Transverse colon (tissue), 4 donors: ENCODE data around the gene IL1RAPL1. TPM values are rescaled to one million over a fixed set of nuclear protein-coding genes. Genes with fewer than 3 reads are reported as not detected.

Experiments used
- DNase-seq: peaks from one replicate; pipeline ENCODE4 v3.0.0-alpha.2; 2019
- H3K27ac ChIP-seq, 4 donors: fragments of 200-600 bp; sonication (generic); 2 replicates each; pipeline ENCODE4 v1.5.1; 2016 to 2018; ENCODE audit warnings: inconsistent platforms in 4 of 4
- H3K27me3 ChIP-seq: fragments of 200-600 bp; sonication (generic); 2 replicates; pipeline ENCODE4 v1.5.1; 2017; ENCODE audit warnings: inconsistent platforms
- H3K36me3 ChIP-seq, 4 donors: fragments of 200-600 bp; sonication (generic); 2 replicates each; pipeline ENCODE4 v1.5.1; 2017 to 2019; ENCODE audit warnings: inconsistent platforms in 4 of 4
- H3K4me1 ChIP-seq, 4 donors: fragments of 200-600 bp; sonication (generic); 2 replicates each; pipeline ENCODE4 v1.5.1; 2017 to 2020; ENCODE audit warnings: inconsistent platforms in 4 of 4
- H3K4me3 ChIP-seq, 4 donors: fragments of 200-600 bp; sonication (generic); 1 replicate in 1 of 4; 2 replicates in 3 of 4; pipeline versions ENCODE4 v1.5.1 to v1.6.1; 2017 to 2019; ENCODE audit warnings: inconsistent platforms in 4 of 4
- H3K9me3 ChIP-seq, 2 donors: fragments of 200-600 bp; sonication (generic); 2 replicates each; pipeline ENCODE4 v1.5.1; 2017 to 2019; ENCODE audit warnings: inconsistent platforms in 2 of 2
- EP300 ChIP-seq: sonication (generic); formaldehyde crosslinking; IDR thresholded peaks from one replicate; pipeline ENCODE4 v1.6.1; 2017; ENCODE audit warnings: antibody characterized with exemption, low read depth
- POLR2A ChIP-seq: fragments of 450-650 bp; IDR thresholded peaks from one replicate; pipeline ENCODE4 v1.6.1; 2016; ENCODE audit warnings: antibody characterized with exemption, mild to moderate bottlenecking, moderate library complexity
- POLR2AphosphoS5 ChIP-seq, 3 donors: sonication (generic); formaldehyde crosslinking; IDR thresholded peaks; one replicate each; pipeline ENCODE4 v1.6.1; 2016; ENCODE audit warnings: antibody characterized with exemption in 3 of 3
- whole genome bisulfite sequencing, 2 donors: methylation state at CpG; one replicate each; pipeline ENCODE4 v1.1.5; 2018; ENCODE audit warnings: low coverage in 1 of 2; 5-methylcytosine and 5-hydroxymethylcytosine counted together
- in situ Hi-C, 4 donors: fragments of 200-750 bp; cut with MboI; loops; one replicate each; pipeline versions ENCODE4 v1.15.0 to v1.15.1; 2017; ENCODE audit warnings: low sequenced_read_pairs in 3 of 4, low pct_ligation_motif_present in 1 of 4, low pct_unique_long_range_greater_than_20kb in 1 of 4
- intact Hi-C: fragments of 100-400 bp; cut with DNase I; formaldehyde crosslinking; loops from one replicate; pipeline ENCODE4 v1.15.1; 2023; ENCODE audit warnings: low total_unique reads
- total RNA-seq, 4 donors: library from RNA; depleted of rRNA; stranded (reverse); fragments of >200 nt; gene quantifications; one replicate each; pipeline ENCODE4 v1.1.0, GENCODE V29; 2016
- TF ChIP-seq, protein P1 (sequence below), 5 experiments: fragments of 200-600 bp in 3 of 5; fragments of 450-650 bp in 2 of 5; sonication (generic) in 3 of 5; IDR thresholded peaks; 1 replicate in 2 of 5; 2 replicates in 3 of 5; pipeline ENCODE4 v1.5.1; 2016 to 2017; ENCODE audit warnings: antibody characterized with exemption in 5 of 5, inconsistent platforms in 3 of 5, mild to moderate bottlenecking in 2 of 5, moderate library complexity in 1 of 5

The IL1RAPL1 gene
- total RNA-seq = under 1 TPM in 3 of 4 donors, not detected in 1; 0.14 to 0.32 (median 0.20) TPM

DNA sequence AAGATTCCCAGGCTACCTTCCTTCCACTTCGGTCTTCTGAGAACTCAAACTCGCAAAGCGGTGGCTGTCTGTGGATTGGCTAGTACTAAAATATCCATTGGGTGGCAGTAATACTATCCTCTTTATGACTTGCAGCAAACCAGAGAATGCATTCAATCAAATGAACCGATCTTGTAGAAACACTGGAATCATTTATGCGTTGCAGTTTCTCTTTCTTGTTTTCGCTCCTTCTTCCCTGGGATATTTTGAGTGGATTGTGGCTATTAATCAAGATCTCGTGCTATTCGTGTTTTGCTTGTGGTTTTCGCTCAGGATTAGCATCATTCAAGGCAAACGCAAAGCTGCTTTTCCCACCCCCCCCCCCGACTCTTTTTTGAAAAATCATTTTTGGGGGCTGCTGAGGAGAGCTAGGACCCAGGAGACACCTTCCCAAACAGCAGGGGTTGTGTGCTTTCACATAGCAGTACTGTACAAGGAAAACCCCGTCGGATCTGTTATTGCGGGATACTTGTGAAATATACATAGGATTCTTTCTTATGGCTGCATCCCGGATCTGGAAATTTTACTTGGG is at the start of gene IL1RAPL1:
TSS of gene IL1RAPL1 (plus strand) at position 466 of the 571 bp plus-strand sequence.
- H3K4me1 ChIP-seq = no peaks in the 10 kb centered on the region
- no peaks in the 10 kb centered on the region for H3K36me3 ChIP-seq
- H3K4me3 ChIP-seq = peak within 1 kb of the TSS in 3 of 4 donors; percentile 1 to 36 (median 16)
- no peak for DNase-seq
- in situ Hi-C loops (no loop called here), intact Hi-C loops (no loop called here)
- 0 to 28% methylated on average over 1 to 15 of the region's 15 CpGs for WGBS, 2 donors
- no peak for TF ChIP-seq POLR2A
- no peak for TF ChIP-seq POLR2AphosphoS5 (IDR thresholded peaks at IDR 0.05)
- peak within 1 kb of the TSS; percentile 26 to 55 (median 40) for H3K27ac ChIP-seq
- H3K9me3 ChIP-seq = no peaks in the 10 kb centered on the region
- H3K27me3 ChIP-seq = no peaks in the 10 kb centered on the region

DNA sequence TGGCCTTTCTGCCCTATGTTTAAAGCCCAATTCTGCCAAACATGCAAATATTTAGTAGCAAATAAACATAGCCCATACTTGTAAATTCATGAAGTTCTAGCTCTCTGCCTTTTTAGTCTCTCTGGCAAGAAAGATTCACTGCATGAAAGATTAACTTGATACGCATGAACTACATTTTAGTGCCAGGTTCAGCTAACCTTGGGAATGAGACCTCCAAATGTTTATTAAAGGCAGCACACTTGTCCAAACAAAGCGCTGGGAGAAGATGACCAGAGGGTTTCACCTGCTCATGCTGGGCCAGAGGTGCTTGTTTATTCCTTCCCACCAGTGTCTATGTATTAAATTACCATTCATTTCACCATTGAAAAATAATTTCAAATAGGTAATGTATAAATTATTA is 44.5 kb upstream of the IL1RAPL1 start:
- Histone ChIP-seq H3K4me1 (no peaks in the 10 kb centered on the region), H3K9me3 (no peaks in the 10 kb centered on the region), H3K36me3 (no peaks in the 10 kb centered on the region), H3K27ac (no peak overlapping the region), H3K4me3 (no peak overlapping the region), H3K27me3 (no peaks in the 10 kb centered on the region)
- 60 to 71% methylated on average over 1 to 2 of the region's 2 CpGs for WGBS, 2 donors
- intact Hi-C loops = no loop called here
- TF ChIP-seq, protein P1, sequence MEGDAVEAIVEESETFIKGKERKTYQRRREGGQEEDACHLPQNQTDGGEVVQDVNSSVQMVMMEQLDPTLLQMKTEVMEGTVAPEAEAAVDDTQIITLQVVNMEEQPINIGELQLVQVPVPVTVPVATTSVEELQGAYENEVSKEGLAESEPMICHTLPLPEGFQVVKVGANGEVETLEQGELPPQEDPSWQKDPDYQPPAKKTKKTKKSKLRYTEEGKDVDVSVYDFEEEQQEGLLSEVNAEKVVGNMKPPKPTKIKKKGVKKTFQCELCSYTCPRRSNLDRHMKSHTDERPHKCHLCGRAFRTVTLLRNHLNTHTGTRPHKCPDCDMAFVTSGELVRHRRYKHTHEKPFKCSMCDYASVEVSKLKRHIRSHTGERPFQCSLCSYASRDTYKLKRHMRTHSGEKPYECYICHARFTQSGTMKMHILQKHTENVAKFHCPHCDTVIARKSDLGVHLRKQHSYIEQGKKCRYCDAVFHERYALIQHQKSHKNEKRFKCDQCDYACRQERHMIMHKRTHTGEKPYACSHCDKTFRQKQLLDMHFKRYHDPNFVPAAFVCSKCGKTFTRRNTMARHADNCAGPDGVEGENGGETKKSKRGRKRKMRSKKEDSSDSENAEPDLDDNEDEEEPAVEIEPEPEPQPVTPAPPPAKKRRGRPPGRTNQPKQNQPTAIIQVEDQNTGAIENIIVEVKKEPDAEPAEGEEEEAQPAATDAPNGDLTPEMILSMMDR (IDR thresholded peaks at IDR 0.05) = no peak
- TF ChIP-seq POLR2A = no peak
- no peak for TF ChIP-seq EP300
- no peak for TF ChIP-seq POLR2AphosphoS5 (IDR thresholded peaks at IDR 0.05)
- in situ Hi-C loops = no loop called here
- DNase-seq = no peak

DNA sequence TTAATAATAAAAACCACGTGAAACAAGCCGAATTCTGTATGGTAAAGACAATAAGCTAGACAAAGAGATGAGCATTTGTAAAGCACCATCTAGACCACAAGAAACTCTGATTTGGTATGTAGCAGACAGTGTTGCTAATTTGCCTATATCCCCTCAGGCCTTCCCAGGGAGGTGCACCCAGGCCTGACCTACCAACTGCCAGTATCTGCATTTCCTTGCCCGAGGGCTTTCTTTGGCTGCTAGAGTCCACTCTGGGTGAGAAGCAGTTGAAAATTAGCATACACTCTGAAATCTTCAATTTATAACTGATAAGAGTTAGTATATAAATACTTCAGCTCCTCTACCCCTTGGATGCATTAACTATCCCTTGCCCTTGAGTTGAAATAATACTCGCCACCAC is 37.4 kb upstream of the IL1RAPL1 start:
- in situ Hi-C loops (no loop called here), intact Hi-C loops (no loop called here)
- H3K36me3 ChIP-seq = no peaks in the 10 kb centered on the region
- DNase-seq = no peak
- no peak overlapping the region for H3K27ac ChIP-seq
- H3K9me3 ChIP-seq = no peaks in the 10 kb centered on the region
- H3K4me1 ChIP-seq = no peaks in the 10 kb centered on the region
- 67 to 92% methylated on average over 2 to 4 of the region's 4 CpGs for WGBS, 2 donors
- H3K27me3 ChIP-seq = no peaks in the 10 kb centered on the region
- no peak overlapping the region for H3K4me3 ChIP-seq
- TF ChIP-seq POLR2A (no peak), EP300 (no peak), POLR2AphosphoS5 (IDR thresholded peaks at IDR 0.05) (no peak)
- TF ChIP-seq, protein P1 (IDR thresholded peaks at IDR 0.05) = no peak

DNA sequence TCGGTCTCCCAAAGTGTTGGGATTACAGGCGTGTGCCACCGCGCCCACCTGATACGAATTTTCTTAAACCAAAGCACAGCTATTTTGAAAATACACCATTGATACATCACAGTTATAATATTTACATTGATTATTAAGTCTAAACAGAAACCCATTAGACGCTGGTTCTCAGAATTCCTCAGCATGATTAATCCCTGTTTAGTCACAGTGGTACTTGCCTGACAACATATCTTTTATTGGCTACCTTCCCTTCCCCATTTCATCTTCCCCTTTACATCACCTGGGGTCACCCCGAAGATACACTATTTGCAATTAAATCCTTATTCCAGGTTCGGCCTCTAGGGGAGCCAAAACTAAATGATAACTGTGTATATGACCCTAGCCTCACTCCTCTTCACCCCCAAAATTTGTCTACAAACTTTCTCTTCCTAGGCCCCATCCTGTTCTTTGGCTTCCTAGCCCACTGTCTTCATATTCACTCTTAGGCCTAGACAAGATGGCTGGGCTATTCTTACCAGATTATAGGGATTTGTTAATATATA is 36.8 kb upstream of the IL1RAPL1 start:
- in situ Hi-C loops (no loop called here), intact Hi-C loops (no loop called here)
- DNase-seq = no peak
- TF ChIP-seq, protein P1 (IDR thresholded peaks at IDR 0.05) = no peak
- no peak for TF ChIP-seq POLR2AphosphoS5 (IDR thresholded peaks at IDR 0.05)
- TF ChIP-seq POLR2A = no peak
- no peak for TF ChIP-seq EP300
- Histone ChIP-seq H3K27me3 (no peaks in the 10 kb centered on the region), H3K27ac (no peak overlapping the region), H3K36me3 (no peaks in the 10 kb centered on the region), H3K4me1 (no peaks in the 10 kb centered on the region), H3K9me3 (no peaks in the 10 kb centered on the region), H3K4me3 (no peak overlapping the region)
- WGBS, 2 donors = 80 to 84% methylated on average over 1 to 8 of the region's 8 CpGs

DNA sequence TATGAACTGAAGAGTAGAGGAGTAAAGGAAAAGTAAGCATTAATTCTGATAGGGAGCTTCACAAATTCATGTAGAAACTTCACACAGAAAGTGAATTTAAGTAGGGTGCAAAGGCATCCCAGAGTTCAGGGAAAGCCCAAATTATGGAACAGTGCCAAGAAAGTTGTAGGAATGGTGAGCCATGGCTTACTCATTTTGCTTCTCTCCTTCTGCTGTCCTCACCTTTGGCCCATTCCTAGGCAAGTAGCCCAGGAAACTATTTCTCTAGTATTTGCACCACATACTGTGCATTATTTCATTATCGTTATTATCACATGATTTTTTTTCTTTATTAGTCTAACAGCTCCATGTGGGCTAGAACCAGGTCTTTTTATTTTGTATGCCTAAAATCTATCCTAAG is 34.9 kb upstream of the IL1RAPL1 start:
- Histone ChIP-seq H3K4me3 (no peak overlapping the region), H3K4me1 (no peaks in the 10 kb centered on the region), H3K36me3 (no peaks in the 10 kb centered on the region), H3K27ac (no peak overlapping the region), H3K27me3 (no peaks in the 10 kb centered on the region), H3K9me3 (no peaks in the 10 kb centered on the region)
- no peak for TF ChIP-seq POLR2A
- TF ChIP-seq EP300 = no peak
- TF ChIP-seq POLR2AphosphoS5 (IDR thresholded peaks at IDR 0.05) = no peak
- TF ChIP-seq, protein P1 (IDR thresholded peaks at IDR 0.05) = no peak
- intact Hi-C loops (no loop called here), in situ Hi-C loops (no loop called here)
- WGBS, 2 donors = 93% methylated on average over 1 of the region's 1 CpG; no CpG with 5 or more reads in 1 of the 2 donors
- DNase-seq = no peak
